Prostate gland (tissue), 2 donors: ENCODE measurements around the gene PHF3. TPM values are rescaled to one million over a fixed set of nuclear protein-coding genes. Genes with fewer than 3 reads are reported as not detected.
"Not testable (repeated sequence)": the region's sequence is repeated elsewhere in the genome, so short reads cannot be mapped to it uniquely, and the experiment has no call there.

ENCODE experiments used
- DNase-seq: peaks from one replicate; pipeline ENCODE4 v3.0.0-alpha.2; 2019; ENCODE audit warnings: low spot score
- H3K27ac ChIP-seq, 2 donors: fragments of 200-600 bp; sonication (generic); 2 replicates each; pipeline ENCODE4 v1.5.1; 2017 to 2019
- H3K27me3 ChIP-seq: fragments of 200-600 bp; sonication (generic); replicated peaks from 2 replicates; pipeline ENCODE4 v1.5.1; 2019; ENCODE audit not compliant: insufficient read depth
- H3K36me3 ChIP-seq, 2 donors: fragments of 200-600 bp; sonication (generic); 1 replicate in 1 of 2; 2 replicates in 1 of 2; pipeline versions ENCODE4 v1.5.1 to v1.8.1; 2017 to 2019
- H3K4me1 ChIP-seq: fragments of 200-600 bp; sonication (generic); replicated peaks from 2 replicates; pipeline ENCODE4 v1.5.1; 2019
- H3K4me3 ChIP-seq, 2 donors: fragments of 200-600 bp; sonication (generic); 2 replicates each; pipeline ENCODE4 v1.5.1; 2017 to 2019
- H3K9me3 ChIP-seq: fragments of 200-600 bp; sonication (generic); 2 replicates; pipeline ENCODE4 v1.5.1; 2017
- CTCF ChIP-seq, 4 experiments: fragments of 200-600 bp in 2 of 4; fragments of 450-650 bp in 2 of 4; sonication (generic) in 2 of 4; IDR thresholded peaks; 1 replicate in 3 of 4; 2 replicates in 1 of 4; pipeline ENCODE4 v1.5.1; 2016 to 2019; ENCODE audit warnings: antibody characterized with exemption in 4 of 4, mild to moderate bottlenecking in 2 of 4, moderate library complexity in 2 of 4
- POLR2A ChIP-seq: fragments of 450-650 bp; IDR thresholded peaks from one replicate; pipeline ENCODE4 v1.6.1; 2016; ENCODE audit warnings: antibody characterized with exemption, mild to moderate bottlenecking
- POLR2AphosphoS5 ChIP-seq: sonication (generic); formaldehyde crosslinking; IDR thresholded peaks from one replicate; pipeline ENCODE4 v1.6.1; 2017; ENCODE audit warnings: antibody characterized with exemption
- WGBS: methylation state at CpG from one replicate; pipeline ENCODE4 v1.1.5; 2018; 5-methylcytosine and 5-hydroxymethylcytosine counted together
- intact Hi-C: fragments of 100-400 bp; cut with DNase I; formaldehyde crosslinking; loops from one replicate; pipeline ENCODE4 v1.14.2; 2022
- total RNA-seq, 2 donors: library from RNA; depleted of rRNA; stranded (reverse); fragments of >200 nt; gene quantifications; one replicate each; pipeline ENCODE4 v1.1.0, GENCODE V29; 2016

PHF3 gene
- total RNA-seq, 2 donors from 2014 or later: 47.6 to 63.9 TPM

- Histone ChIP-seq H3K4me1 (no peaks in the 10 kb centered on the region), H3K9me3 (no peaks in the 10 kb centered on the region), H3K36me3 (no peaks in the 10 kb centered on the region), H3K27me3 (no peaks in the 10 kb centered on the region), H3K27ac (no peak overlapping the region), H3K4me3 (no peak overlapping the region)
- no peak for DNase-seq
- TF ChIP-seq POLR2AphosphoS5 (no peak), CTCF (IDR thresholded peaks at IDR 0.05) (no peak), POLR2A (no peak)
- 92% methylated on average over 3 of the region's 3 CpGs for WGBS
- intact Hi-C loops: no loop called here
Observed at GRCh38 chr6:63731930-63732329, 96.3 kb downstream of the PHF3 start.

GRCh38 chr6:63732336-63732735 is 96.7 kb downstream of the PHF3 start:
- DNase-seq: no peak
- Histone ChIP-seq H3K9me3 (no peaks in the 10 kb centered on the region), H3K4me3 (no peak overlapping the region), H3K27ac (no peak overlapping the region), H3K4me1 (no peaks in the 10 kb centered on the region), H3K36me3 (no peaks in the 10 kb centered on the region), H3K27me3 (no peaks in the 10 kb centered on the region)
- WGBS: 95% methylated on average over 2 of the region's 2 CpGs
- no peak for TF ChIP-seq POLR2A
- TF ChIP-seq CTCF (IDR thresholded peaks at IDR 0.05): no peak
- no peak for TF ChIP-seq POLR2AphosphoS5
- intact Hi-C loops: no loop called here

GRCh38 chr6:63734923-63735322 is 99.3 kb downstream of the PHF3 start:
- DNase-seq: no peak
- Histone ChIP-seq H3K36me3 (no peaks in the 10 kb centered on the region), H3K9me3 (no peaks in the 10 kb centered on the region), H3K27me3 (no peaks in the 10 kb centered on the region), H3K4me3 (no peak overlapping the region), H3K27ac (no peak overlapping the region), H3K4me1 (no peaks in the 10 kb centered on the region)
- no peak for TF ChIP-seq CTCF (IDR thresholded peaks at IDR 0.05)
- no peak for TF ChIP-seq POLR2A
- TF ChIP-seq POLR2AphosphoS5: no peak
- intact Hi-C loops: no loop called here
- WGBS: 60% methylated on average over 3 of the region's 3 CpGs

- 98% methylated on average over 2 of the region's 2 CpGs for WGBS
- not testable (repeated sequence) for H3K36me3 ChIP-seq
Observed at GRCh38 chr6:63738190-63738589, 102.6 kb downstream of the PHF3 start.

GRCh38 chr6:63739094-63739687 is 103.6 kb downstream of the PHF3 start:
- H3K36me3 ChIP-seq: no peaks in the 10 kb centered on the region
- no peak for TF ChIP-seq POLR2A
- no peak for TF ChIP-seq POLR2AphosphoS5
- TF ChIP-seq CTCF (IDR thresholded peaks at IDR 0.05): no peak
- no peak for DNase-seq
- intact Hi-C loops: no loop called here
- no peak overlapping the region for H3K27ac ChIP-seq
- H3K9me3 ChIP-seq: no peaks in the 10 kb centered on the region
- no peaks in the 10 kb centered on the region for H3K27me3 ChIP-seq
- no peaks in the 10 kb centered on the region for H3K4me1 ChIP-seq
- H3K4me3 ChIP-seq: no peak overlapping the region
- WGBS: 33% methylated on average over 1 of the region's 1 CpG

More at GRCh38 chr6:63738190-63738589, 102.6 kb downstream of the PHF3 start:
- DNase-seq, H3K4me1 ChIP-seq, H3K9me3 ChIP-seq, H3K27ac ChIP-seq, H3K27me3 ChIP-seq, intact Hi-C loops, H3K4me3 ChIP-seq: not testable (repeated sequence)
